Spinal cord (tissue), 10 donors: ENCODE data around the gene C1QTNF6. TPM values are rescaled to one million over a fixed set of nuclear protein-coding genes. Genes with fewer than 3 reads are reported as not detected.

ENCODE experiments used
- DNase-seq, 6 donors: peaks; one replicate each; pipeline versions ENCODE4 v3.0.0 to v3.0.0-alpha.2; 2013 to 2015; ENCODE audit warnings: low spot score in 6 of 6, low read depth in 4 of 6
- H3K27ac ChIP-seq: one replicate; pipeline ENCODE4 v1.5.1; 2013; ENCODE audit warnings: low read depth, low read length, control low read depth
- H3K27me3 ChIP-seq: one replicate; pipeline ENCODE4 v1.6.1; 2013; ENCODE audit warnings: low read length; ENCODE audit not compliant: control insufficient read depth, insufficient read depth
- H3K36me3 ChIP-seq: one replicate; pipeline ENCODE4 v1.6.1; 2013; ENCODE audit warnings: low read length; ENCODE audit not compliant: control insufficient read depth, insufficient read depth
- H3K4me1 ChIP-seq: one replicate; pipeline ENCODE4 v1.6.1; 2013; ENCODE audit warnings: low read length; ENCODE audit not compliant: control insufficient read depth, insufficient read depth
- H3K4me3 ChIP-seq: one replicate; pipeline ENCODE4 v1.5.1; 2013; ENCODE audit warnings: low read depth, low read length, control low read depth
- H3K9me3 ChIP-seq: one replicate; pipeline ENCODE4 v1.6.1; 2013; ENCODE audit warnings: low read length; ENCODE audit not compliant: control insufficient read depth, insufficient read depth
- WGBS: methylation state at CpG from one replicate; pipeline ENCODE4 v1.1.5; 2013; ENCODE audit warnings: missing lambda C conversion rate; ENCODE audit not compliant: insufficient coverage; 5-methylcytosine and 5-hydroxymethylcytosine counted together
- polyA plus RNA-seq, 2 donors: library from polyadenylated mRNA; unstranded; fragments of 120-200 nt; gene quantifications; one replicate each; pipeline ENCODE4 v1.2.1, GENCODE V29; 2013; ENCODE audit not compliant: insufficient read length in 2 of 2
- total RNA-seq, 2 donors: library from RNA; depleted of rRNA in 1 of 2; stranded (reverse); fragments of 120-200 nt in 1 of 2; fragments of >200 nt in 1 of 2; gene quantifications; one replicate each; pipeline versions ENCODE4 v1.2.3 to v1.2.4, GENCODE V29; 2013 to 2014
- donor health status: healthy.

C1QTNF6 gene
- total and polyA plus RNA-seq, 4 donors = 7.5 to 15.1 (median 12.9) TPM

DNA sequence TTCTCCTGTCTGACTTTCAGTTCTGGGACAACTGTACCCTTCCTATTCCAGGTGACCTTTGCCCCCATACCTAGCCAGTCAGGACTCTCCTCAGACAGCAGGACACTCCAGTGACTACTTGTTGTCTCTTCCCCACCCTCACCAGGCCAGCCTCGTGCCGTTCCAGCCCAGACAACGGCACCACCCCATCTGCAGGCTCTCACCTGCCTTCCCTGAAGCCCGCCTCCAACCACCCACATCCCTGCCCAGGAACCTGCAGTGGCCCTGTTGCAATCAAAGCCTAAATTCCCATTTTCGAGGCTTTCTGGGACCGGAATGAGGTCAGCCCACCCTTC is 42.0 kb downstream of the C1QTNF6 start:
- Histone ChIP-seq H3K4me3 (no peak overlapping the region), H3K27me3 (peaks cover 7% of the 10 kb centered on the region), H3K36me3 (no peaks in the 10 kb centered on the region), H3K27ac (no peak overlapping the region), H3K9me3 (no peaks in the 10 kb centered on the region), H3K4me1 (peaks cover 10% of the 10 kb centered on the region)
- DNase-seq = no peak
- 66% methylated on average over 6 of the region's 6 CpGs for WGBS

DNA sequence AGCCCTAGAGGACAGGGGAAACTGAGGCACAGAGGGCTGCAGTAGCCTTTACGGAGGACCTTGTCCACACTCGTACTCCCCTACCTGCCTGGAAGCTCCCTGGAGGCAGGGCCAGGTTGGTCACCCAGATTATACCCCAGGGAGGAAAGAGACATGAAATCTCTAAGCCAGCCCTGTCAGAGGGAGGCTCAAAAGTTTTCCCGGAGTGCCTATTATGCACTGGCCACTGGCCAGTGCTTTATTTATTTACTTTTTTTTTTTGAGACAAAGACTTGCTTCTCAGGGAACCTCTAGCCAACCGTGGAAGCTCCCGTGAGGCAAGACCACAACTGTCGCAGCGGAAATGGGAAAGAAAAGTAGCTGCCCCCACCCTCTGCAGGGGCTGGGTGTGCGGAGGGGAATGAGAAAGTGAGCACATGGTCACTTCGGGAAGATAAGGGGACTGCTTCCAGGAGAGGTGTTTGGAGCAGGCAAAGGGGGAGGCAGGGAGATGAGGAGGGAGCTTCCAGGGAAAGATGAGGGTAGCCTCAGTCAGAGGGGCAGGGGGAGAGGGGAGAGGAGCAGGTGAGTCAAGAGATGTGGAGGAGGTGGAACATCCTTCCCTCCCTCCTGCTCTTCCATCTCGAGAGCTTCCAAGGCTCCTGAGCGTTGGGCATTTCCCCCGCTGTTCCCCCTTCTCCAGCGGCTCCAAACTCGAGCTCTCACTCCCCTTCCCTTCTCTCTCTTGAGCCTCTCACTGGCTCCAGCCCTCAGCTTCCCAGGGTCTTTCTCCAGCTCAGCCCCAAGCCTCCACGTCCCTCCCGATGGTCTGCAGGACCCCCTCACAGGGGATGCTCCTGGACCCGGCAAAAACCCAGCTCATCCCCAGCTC is 42.6 kb downstream of the C1QTNF6 start:
- Histone ChIP-seq H3K27ac (no peak overlapping the region), H3K4me3 (no peak overlapping the region), H3K4me1 (peaks cover 10% of the 10 kb centered on the region), H3K27me3 (peaks cover 7% of the 10 kb centered on the region), H3K36me3 (no peaks in the 10 kb centered on the region), H3K9me3 (no peaks in the 10 kb centered on the region)
- WGBS = 35% methylated on average over 17 of the region's 17 CpGs
- no peak for DNase-seq

DNA sequence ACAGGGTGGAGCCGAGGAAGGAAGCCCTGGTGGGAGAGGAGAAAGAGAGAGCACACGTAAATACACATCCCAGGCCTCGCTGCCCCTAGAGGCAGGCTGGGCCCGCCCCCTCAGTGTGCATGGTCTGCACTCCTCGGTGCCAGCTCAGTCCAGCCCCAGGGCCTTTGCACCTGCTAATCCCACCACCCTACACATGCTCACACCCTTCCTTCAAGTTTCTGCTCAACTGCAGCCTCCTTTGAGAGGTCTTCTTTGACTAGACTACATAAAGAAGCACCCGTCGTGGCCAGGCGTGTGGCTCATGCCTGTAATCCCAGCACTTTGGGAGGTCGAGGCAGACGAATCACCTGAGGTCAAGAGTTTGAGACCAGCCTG is 43.9 kb downstream of the C1QTNF6 start:
- no peak for DNase-seq
- Histone ChIP-seq H3K27ac (no peak overlapping the region), H3K9me3 (no peaks in the 10 kb centered on the region), H3K27me3 (peaks cover 7% of the 10 kb centered on the region), H3K4me1 (peaks cover 10% of the 10 kb centered on the region), H3K4me3 (no peak overlapping the region), H3K36me3 (no peaks in the 10 kb centered on the region)
- 83% methylated on average over 8 of the region's 10 CpGs for WGBS

DNA sequence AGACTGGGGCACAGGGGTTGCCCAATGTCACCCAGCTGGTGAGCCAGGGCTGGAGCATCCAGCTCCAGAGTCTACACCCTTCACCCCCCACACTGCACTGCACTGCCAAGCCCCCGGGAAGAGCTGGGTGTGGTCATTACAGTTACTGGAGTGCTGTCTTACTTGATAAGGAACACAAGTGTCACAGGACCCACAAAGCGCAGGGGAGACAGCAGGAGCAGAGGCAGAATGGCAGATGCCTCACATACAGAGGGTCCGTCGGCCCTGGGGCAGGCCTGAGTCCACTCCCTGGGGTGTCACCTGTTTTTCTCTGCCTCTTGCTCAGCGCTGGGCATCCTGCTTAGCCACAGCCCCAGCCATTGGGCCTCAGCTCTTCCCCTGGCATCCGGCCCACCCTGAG is 46.1 kb downstream of the C1QTNF6 start:
- WGBS = 71% methylated on average over 6 of the region's 6 CpGs
- peaks cover 7% of the 10 kb centered on the region for H3K27me3 ChIP-seq

DNA sequence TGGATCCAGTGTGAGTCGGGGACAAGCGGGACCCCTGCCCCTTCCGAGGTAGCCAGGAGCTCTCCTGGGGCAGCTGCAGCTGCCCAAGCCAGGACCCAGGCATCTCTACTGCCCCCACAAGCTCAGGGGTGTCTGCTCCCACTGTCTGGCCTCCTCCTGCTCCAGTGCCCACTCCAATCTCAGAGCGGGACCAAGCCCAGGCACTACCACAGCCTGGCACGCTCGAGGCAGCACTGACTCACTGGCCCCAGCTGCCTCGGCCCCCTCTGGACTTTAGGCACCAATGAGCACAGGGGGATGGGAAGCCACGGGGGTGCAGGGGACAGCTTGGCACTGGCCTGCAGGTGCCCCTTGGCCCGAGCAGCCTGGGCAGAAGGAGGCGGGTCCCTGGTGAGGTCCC is 46.6 kb downstream of the C1QTNF6 start:
- no peak overlapping the region for H3K27ac ChIP-seq
- H3K27me3 ChIP-seq = peaks cover 7% of the 10 kb centered on the region
- H3K36me3 ChIP-seq = no peaks in the 10 kb centered on the region
- DNase-seq = no peak
- H3K9me3 ChIP-seq = no peaks in the 10 kb centered on the region
- no peak overlapping the region for H3K4me3 ChIP-seq
- H3K4me1 ChIP-seq = peaks cover 10% of the 10 kb centered on the region
- WGBS = 84% methylated on average over 10 of the region's 10 CpGs

More for the DNA sequence above, 46.1 kb downstream of the C1QTNF6 start:
- Histone ChIP-seq H3K9me3 (no peaks in the 10 kb centered on the region), H3K36me3 (no peaks in the 10 kb centered on the region), H3K4me3 (no peak overlapping the region), H3K27ac (no peak overlapping the region), H3K4me1 (peaks cover 10% of the 10 kb centered on the region)
- DNase-seq = no peak

DNA sequence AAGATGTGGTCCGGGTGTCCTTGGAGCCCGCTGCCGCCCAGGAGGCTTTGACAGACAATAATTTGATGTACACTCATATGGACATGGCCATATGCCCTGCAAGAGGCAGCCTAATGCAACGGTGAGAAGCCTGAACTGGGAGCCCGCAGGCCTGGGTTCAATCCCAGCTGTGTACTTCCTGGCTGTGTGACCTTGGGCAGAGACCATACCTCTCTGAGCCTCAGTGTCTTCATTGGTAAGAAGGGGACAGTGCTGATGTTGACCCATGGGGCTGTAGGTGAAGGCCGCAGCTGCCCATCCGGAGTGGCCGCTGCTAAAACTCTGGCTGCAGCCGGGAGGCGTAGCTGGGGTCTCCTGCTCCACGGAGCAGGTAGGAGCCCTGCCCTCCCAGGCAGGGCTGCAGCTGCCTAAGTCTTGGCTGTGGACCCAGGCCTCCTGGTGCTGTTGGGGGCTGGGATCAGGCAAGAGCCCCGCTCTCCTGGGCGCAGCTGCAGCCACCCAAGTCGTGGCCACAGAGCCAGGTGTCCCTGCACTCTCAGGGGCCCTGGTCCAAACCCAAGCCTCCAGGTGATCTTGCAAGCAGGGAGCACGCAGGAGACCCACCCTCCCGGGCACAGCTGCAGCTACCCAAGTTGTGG is 47.2 kb downstream of the C1QTNF6 start:
- no peaks in the 10 kb centered on the region for H3K36me3 ChIP-seq
- H3K4me3 ChIP-seq = no peak overlapping the region
- 91% methylated on average over 16 of the region's 16 CpGs for WGBS
- no peak for DNase-seq
- peaks cover 9% of the 10 kb centered on the region for H3K4me1 ChIP-seq
- H3K27me3 ChIP-seq = peaks cover 7% of the 10 kb centered on the region
- H3K9me3 ChIP-seq = no peaks in the 10 kb centered on the region
- H3K27ac ChIP-seq = no peak overlapping the region

DNA sequence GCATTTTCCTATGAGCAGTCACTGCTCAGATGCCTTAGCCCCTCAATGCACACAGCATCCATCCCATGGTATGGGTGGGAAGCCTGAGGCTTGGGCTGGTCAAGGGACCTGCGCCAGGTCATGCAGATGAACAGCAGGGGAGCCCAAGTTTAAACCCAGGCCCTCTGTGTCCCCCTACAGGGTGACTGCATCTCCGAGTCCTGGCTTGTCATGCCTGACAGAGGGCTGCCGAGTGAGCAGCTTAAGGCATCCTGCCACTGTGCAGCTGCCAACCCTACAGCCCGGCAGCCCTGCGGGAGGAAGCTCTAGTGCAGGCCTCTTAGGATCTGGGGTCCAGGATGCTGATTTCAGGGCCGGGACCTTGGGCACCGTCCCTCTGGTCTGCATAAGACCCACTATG is 48.3 kb downstream of the C1QTNF6 start:
- Histone ChIP-seq H3K4me3 (no peak overlapping the region), H3K27ac (no peak overlapping the region), H3K27me3 (peaks cover under 1% of the 10 kb centered on the region), H3K4me1 (no peaks in the 10 kb centered on the region), H3K36me3 (no peaks in the 10 kb centered on the region), H3K9me3 (no peaks in the 10 kb centered on the region)
- DNase-seq = no peak
- WGBS = 79% methylated on average over 7 of the region's 7 CpGs

DNA sequence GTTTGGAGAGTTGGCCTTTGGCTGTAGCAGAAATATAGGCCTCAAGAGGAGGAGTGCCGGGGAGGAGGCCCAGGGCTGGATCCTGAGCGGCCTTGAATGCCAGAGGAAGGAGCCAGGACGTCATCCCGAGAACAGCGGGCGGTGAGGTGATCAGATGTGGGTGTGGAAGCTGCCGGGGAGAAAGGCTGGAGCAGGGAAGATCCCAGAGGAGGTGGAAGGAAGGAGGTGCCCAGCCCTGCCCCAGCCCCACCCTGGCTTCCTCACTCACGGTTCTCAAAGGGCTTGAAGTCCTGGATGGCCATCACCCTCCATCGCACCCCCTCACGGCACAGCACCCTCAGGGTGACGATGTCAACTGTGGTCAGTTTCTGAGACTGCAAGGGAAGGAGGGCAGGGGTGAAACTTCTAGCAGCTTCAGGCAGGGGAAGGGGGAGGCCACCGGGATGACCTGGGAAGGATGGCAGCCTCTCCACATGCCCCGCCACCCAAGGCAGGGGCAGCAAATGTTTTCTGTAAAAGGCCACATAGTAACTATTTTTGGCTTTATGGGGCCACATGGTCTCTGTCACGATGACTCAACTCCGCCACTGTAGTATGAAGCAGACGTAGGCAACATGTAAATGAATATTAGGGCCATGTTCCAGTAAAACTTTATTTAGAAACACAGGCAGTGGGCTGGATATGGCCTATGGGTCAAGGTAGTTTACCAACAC is 49.0 kb downstream of the C1QTNF6 start:
- Histone ChIP-seq H3K9me3 (no peaks in the 10 kb centered on the region), H3K27me3 (no peaks in the 10 kb centered on the region), H3K4me1 (no peaks in the 10 kb centered on the region), H3K36me3 (no peaks in the 10 kb centered on the region), H3K4me3 (no peak overlapping the region), H3K27ac (no peak overlapping the region)
- DNase-seq = no peak
- whole genome bisulfite sequencing = 74% methylated on average over 11 of the region's 16 CpGs

DNA sequence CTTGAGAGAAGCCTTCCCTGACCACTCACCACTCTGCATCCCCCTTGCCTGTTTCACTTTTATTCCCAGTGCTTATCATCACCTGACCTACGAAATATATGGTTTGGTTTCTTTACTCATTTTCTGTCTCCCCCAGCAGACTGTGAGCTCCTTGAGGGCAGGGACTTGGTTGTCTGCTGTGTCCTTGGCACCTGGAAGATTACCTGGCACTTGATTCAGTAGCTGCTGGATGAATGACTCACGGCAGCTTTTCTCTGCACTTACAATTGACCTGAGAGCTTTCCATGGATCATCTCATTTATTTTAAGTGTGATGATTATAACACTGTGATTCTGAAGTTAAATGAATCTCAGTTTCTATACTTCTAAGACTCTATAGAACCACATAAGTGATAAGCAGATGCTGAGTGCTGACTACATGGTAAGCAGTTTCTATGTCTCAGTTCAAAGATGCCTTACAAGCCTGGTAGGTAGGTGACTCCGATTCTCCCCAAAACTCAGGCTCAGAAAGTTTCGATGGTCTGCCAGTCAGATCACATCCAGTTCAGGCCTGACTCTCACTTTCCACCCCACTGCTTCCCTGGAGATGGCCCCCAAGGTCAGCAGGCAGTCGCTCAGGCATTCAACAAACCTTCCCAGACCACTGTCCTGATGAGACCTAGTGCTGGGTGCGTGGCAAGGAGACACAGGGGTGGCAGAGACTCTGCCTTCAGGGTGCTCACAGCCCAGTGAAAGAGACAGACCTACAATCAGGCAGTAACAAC is 50.0 kb downstream of the C1QTNF6 start:
- Histone ChIP-seq H3K27ac (no peak overlapping the region), H3K4me3 (no peak overlapping the region), H3K27me3 (no peaks in the 10 kb centered on the region), H3K4me1 (no peaks in the 10 kb centered on the region), H3K9me3 (no peaks in the 10 kb centered on the region), H3K36me3 (no peaks in the 10 kb centered on the region)
- 91% methylated on average over 4 of the region's 6 CpGs for WGBS
- DNase-seq = no peak
